SW 1271 (cell line): ENCODE results near the gene TCHP.
A peak's percentile ranks its signal among the peaks of the same experiment; 100 is the strongest.
"Not testable (repeated sequence)": the region's sequence is repeated elsewhere in the genome, so short reads cannot be mapped to it uniquely, and the experiment has no call there.

Source experiments
- DNase-seq, 2 experiments: peaks; one replicate each; lab custom pipeline; 2025; lab: John Stamatoyannopoulos, UW

Gene TCHP

GRCh38 chr12:109910254-109910968, 10.3 kb downstream of the TCHP start:
- no peak for DNase-seq

- DNase-seq, result peak in 1 of 2 experiments; percentile 30
These were observed 10.9 kb downstream of the TCHP start for GRCh38 chr12:109910969-109911348.

- DNase-seq, result no peak
These were observed 12.8 kb downstream of the TCHP start for GRCh38 chr12:109912855-109913321.

GRCh38 chr12:109914461-109914860, 14.4 kb downstream of the TCHP start:
- no peak for DNase-seq

- DNase-seq, result no peak
These were observed 15.3 kb downstream of the TCHP start for GRCh38 chr12:109915171-109916040.

GRCh38 chr12:109916045-109916444, 16.0 kb downstream of the TCHP start:
- no peak for DNase-seq

GRCh38 chr12:109919456-109919855, 19.4 kb downstream of the TCHP start:
- DNase-seq, result no peak

- no peak for DNase-seq
These were observed 20.2 kb downstream of the TCHP start for GRCh38 chr12:109920261-109920780.

- DNase-seq, result no peak
These were observed 21.9 kb downstream of the TCHP start for GRCh38 chr12:109921982-109922381.

GRCh38 chr12:109923038-109923437, 23.0 kb downstream of the TCHP start:
- no peak for DNase-seq

GRCh38 chr12:109923481-109924245, 23.6 kb downstream of the TCHP start:
- DNase-seq, result no peak

- no peak for DNase-seq
These were observed 25.2 kb downstream of the TCHP start for GRCh38 chr12:109925185-109925840.

- DNase-seq, result no peak
These were observed 25.9 kb downstream of the TCHP start for GRCh38 chr12:109926016-109926415.

- no peak for DNase-seq
These were observed 26.6 kb downstream of the TCHP start for GRCh38 chr12:109926488-109927210.

GRCh38 chr12:109927622-109928021, 27.5 kb downstream of the TCHP start:
- DNase-seq, result peak in 1 of 2 experiments; percentile 30

- no peak for DNase-seq
These were observed 28.1 kb downstream of the TCHP start for GRCh38 chr12:109928058-109928656.

- not testable (repeated sequence) for DNase-seq
These were observed 29.3 kb downstream of the TCHP start for GRCh38 chr12:109929326-109929725.

GRCh38 chr12:109930028-109930800, 30.1 kb downstream of the TCHP start:
- DNase-seq, result no peak

GRCh38 chr12:109931143-109931542, 31.1 kb downstream of the TCHP start:
- DNase-seq, result no peak
